Loucy (cell line): Measurements from ENCODE around the gene AMZ1.
A peak's percentile ranks its signal among the peaks of the same experiment; 100 is the strongest.

ENCODE experiments used
- H2AFZ ChIP-seq: fragments of 200-600 bp; sonication (generic); 2 replicates; pipeline ENCODE4 v1.6.0; 2016; ENCODE audit warnings: antibody characterized with exemption, mild to moderate bottlenecking, low read length, moderate library complexity
- H3F3A ChIP-seq: fragments of 200-600 bp; 2 replicates; pipeline ENCODE4 v1.6.0; 2016; ENCODE audit warnings: antibody characterized with exemption, low read depth, mild to moderate bottlenecking
- H3K27me3 ChIP-seq: fragments of 200-600 bp; sonication (generic); 2 replicates; pipeline ENCODE4 v1.6.1; 2014; ENCODE audit warnings: low read length, mild to moderate bottlenecking; ENCODE audit not compliant: insufficient read depth, poor library complexity, severe bottlenecking
- H3K36me3 ChIP-seq: fragments of 200-600 bp; sonication (generic); 2 replicates; pipeline ENCODE4 v1.6.1; 2016; ENCODE audit warnings: low read length; ENCODE audit not compliant: insufficient read depth
- H3K4me1 ChIP-seq: fragments of 200-600 bp; sonication (generic); 2 replicates; pipeline ENCODE4 v1.5.1; 2014; ENCODE audit warnings: low read length, mild to moderate bottlenecking; ENCODE audit not compliant: insufficient read depth, poor library complexity, severe bottlenecking
- H3K4me2 ChIP-seq: fragments of 200-600 bp; sonication (generic); 2 replicates; pipeline ENCODE4 v1.6.0; 2014; ENCODE audit warnings: antibody characterized with exemption, low read length, low read depth, mild to moderate bottlenecking; ENCODE audit not compliant: poor library complexity, severe bottlenecking
- H3K4me3 ChIP-seq: fragments of 200-600 bp; sonication (generic); 2 replicates; pipeline ENCODE4 v1.5.1; 2014; ENCODE audit warnings: low read length, mild to moderate bottlenecking, mixed read lengths; ENCODE audit not compliant: poor library complexity, severe bottlenecking
- H3K79me2 ChIP-seq: fragments of 200-600 bp; sonication (generic); 2 replicates; pipeline ENCODE4 v1.6.1; 2014; ENCODE audit warnings: low read length; ENCODE audit not compliant: insufficient read depth
- H3K9ac ChIP-seq: fragments of 200-600 bp; sonication (generic); 2 replicates; pipeline ENCODE4 v1.6.0; 2014; ENCODE audit warnings: mild to moderate bottlenecking, low read depth, low read length, moderate library complexity; ENCODE audit not compliant: poor library complexity, severe bottlenecking
- H3K9me2 ChIP-seq: fragments of 200-600 bp; sonication (generic); replicated peaks from 2 replicates; pipeline ENCODE4 v1.6.1; 2016; ENCODE audit warnings: low read depth, low read length, mixed read lengths
- H3K9me3 ChIP-seq: fragments of 200-600 bp; sonication (generic); 2 replicates; pipeline ENCODE4 v1.6.1; 2014; ENCODE audit warnings: mild to moderate bottlenecking, antibody characterized with exemption, low read length, low read depth; ENCODE audit not compliant: insufficient read depth
- H4K20me1 ChIP-seq: fragments of 200-600 bp; sonication (generic); 2 replicates; pipeline ENCODE4 v1.6.0; 2014; ENCODE audit warnings: antibody characterized with exemption, low read length, mild to moderate bottlenecking; ENCODE audit not compliant: insufficient read depth, poor library complexity, severe bottlenecking
- CTCF ChIP-seq: fragments of 200-600 bp; sonication (generic); conservative IDR thresholded peaks from 2 replicates; pipeline ENCODE4 v1.5.1; 2014; ENCODE audit warnings: mild to moderate bottlenecking, antibody characterized with exemption, low read length
- EZH2phosphoT487 ChIP-seq: fragments of 200-600 bp; IDR thresholded peaks from 2 replicates; pipeline ENCODE4 v1.6.1; 2018; ENCODE audit warnings: antibody characterized with exemption, mild to moderate bottlenecking, moderate library complexity, borderline replicate concordance

AMZ1 gene

GRCh38 chr7:2680256-2680655, 7.7 kb upstream of the AMZ1 start:
- no peaks in the 10 kb centered on the region for H3K36me3 ChIP-seq
- peak overlapping the region; percentile 11 for H3K9ac ChIP-seq
- H3K9me2 ChIP-seq, result no peaks in the 10 kb centered on the region
- H3K9me3 ChIP-seq, result no peaks in the 10 kb centered on the region
- H3F3A ChIP-seq, result no peaks in the 10 kb centered on the region
- no peaks in the 10 kb centered on the region for H4K20me1 ChIP-seq
- TF ChIP-seq EZH2phosphoT487 (no peak), CTCF (no peak)
- H3K79me2 ChIP-seq, result no peaks in the 10 kb centered on the region
- no peaks in the 10 kb centered on the region for H3K27me3 ChIP-seq
- peaks cover 7% of the 10 kb centered on the region for H3K4me1 ChIP-seq
- H2AFZ ChIP-seq, result no peak overlapping the region
- H3K4me2 ChIP-seq, result peak overlapping the region; percentile 26
- H3K4me3 ChIP-seq, result no peak overlapping the region

- Histone ChIP-seq H3K4me1 (peaks cover 7% of the 10 kb centered on the region), H3K27me3 (no peaks in the 10 kb centered on the region), H3K4me3 (no peak overlapping the region), H3K9me3 (no peaks in the 10 kb centered on the region), H3F3A (no peaks in the 10 kb centered on the region), H3K79me2 (no peaks in the 10 kb centered on the region), H3K36me3 (no peaks in the 10 kb centered on the region), H3K4me2 (no peak overlapping the region), H3K9ac (no peak overlapping the region), H2AFZ (no peak overlapping the region), H4K20me1 (no peaks in the 10 kb centered on the region), H3K9me2 (no peaks in the 10 kb centered on the region)
- TF ChIP-seq CTCF, result no peak
- TF ChIP-seq EZH2phosphoT487, result no peak
Measured at GRCh38 chr7:2680792-2681490, 7.1 kb upstream of the AMZ1 start.

- H3K9me2 ChIP-seq, result no peaks in the 10 kb centered on the region
- no peaks in the 10 kb centered on the region for H3K36me3 ChIP-seq
- H3F3A ChIP-seq, result no peaks in the 10 kb centered on the region
- no peak overlapping the region for H3K4me2 ChIP-seq
- no peaks in the 10 kb centered on the region for H3K79me2 ChIP-seq
- H3K4me3 ChIP-seq, result no peak overlapping the region
- H3K4me1 ChIP-seq, result peaks cover 7% of the 10 kb centered on the region
- no peaks in the 10 kb centered on the region for H4K20me1 ChIP-seq
- TF ChIP-seq CTCF, result no peak
- no peak for TF ChIP-seq EZH2phosphoT487
- no peaks in the 10 kb centered on the region for H3K9me3 ChIP-seq
- no peak overlapping the region for H3K9ac ChIP-seq
- no peak overlapping the region for H2AFZ ChIP-seq
- H3K27me3 ChIP-seq, result no peaks in the 10 kb centered on the region
Measured at GRCh38 chr7:2681929-2682799, 5.8 kb upstream of the AMZ1 start.
